Stimulated activated CD4-positive, alpha-beta T cell treated with anti-CD3 and anti-CD28 coated beads, Interleukin-15, amount 100 ng/mL, for 48 hours (primary cell): ENCODE data around the gene FERMT1.
"Not testable (repeated sequence)": the region's sequence is repeated elsewhere in the genome, so short reads cannot be mapped to it uniquely, and the experiment has no call there.

Source experiments
- DNase-seq, 2 donors: peaks; one replicate each; pipeline ENCODE4 v3.0.0-alpha.2; 2020; ENCODE audit warnings: low read depth in 2 of 2

The FERMT1 gene

GRCh38 chr20:6070829-6071695 lies 51.8 kb downstream of the FERMT1 start:
- DNase-seq: no peak

- no peak for DNase-seq
Measured at GRCh38 chr20:6069669-6070068, 53.2 kb downstream of the FERMT1 start.

GRCh38 chr20:6067763-6068318 lies 55.0 kb downstream of the FERMT1 start:
- DNase-seq: no peak

DNA sequence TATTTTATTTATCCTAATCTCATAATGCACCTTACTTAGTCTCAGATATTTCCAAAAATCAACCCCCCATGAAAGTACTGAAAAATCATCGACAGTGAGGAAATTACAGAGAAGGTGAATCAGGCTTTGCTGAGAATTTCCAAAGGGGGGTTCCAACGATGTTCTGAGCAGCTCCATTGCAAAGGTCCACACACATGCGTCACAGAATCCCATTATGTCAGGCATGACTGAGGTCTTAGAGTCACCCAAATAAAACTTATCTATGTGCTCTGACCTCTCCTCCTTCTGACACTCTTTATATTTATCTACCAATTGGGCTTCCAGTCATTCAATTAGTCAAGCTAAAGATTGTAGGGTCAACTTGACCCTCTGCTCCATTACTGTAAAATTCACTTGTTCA lies 56.2 kb downstream of the FERMT1 start:
- no peak for DNase-seq

- DNase-seq: no peak
Measured at GRCh38 chr20:6061544-6061943, 61.3 kb downstream of the FERMT1 start.

GRCh38 chr20:6060213-6060612 lies 62.6 kb downstream of the FERMT1 start:
- DNase-seq: no peak

DNA sequence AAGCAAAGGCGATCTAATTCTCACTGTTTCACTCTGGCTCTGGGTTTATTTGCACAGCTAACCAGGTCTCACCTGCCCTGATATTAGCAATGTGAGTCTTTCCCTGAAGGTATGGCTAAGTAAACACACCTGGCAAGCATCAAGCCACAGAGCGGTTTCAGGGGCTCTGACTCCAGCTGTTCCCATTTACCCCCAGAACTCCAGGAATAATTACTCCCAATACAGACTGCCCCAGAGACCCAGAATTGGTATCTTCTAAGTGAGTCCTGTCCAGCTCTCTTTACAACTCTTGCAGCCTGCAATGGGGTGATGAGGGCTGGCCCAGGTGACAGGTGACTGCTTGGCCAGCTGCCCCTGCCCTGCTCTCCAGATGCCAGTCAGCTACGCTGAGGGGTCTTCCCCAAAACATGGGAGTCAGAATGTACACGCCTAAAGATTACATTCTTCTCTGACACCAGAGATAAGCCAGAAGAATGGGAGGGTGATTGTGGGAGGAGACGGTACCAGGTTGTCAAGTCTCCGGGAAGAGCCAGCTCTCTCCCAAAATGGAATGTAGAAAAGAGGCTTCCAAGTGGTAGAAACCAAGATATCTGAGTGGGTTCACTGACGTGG lies 64.0 kb downstream of the FERMT1 start:
- no peak for DNase-seq

DNA sequence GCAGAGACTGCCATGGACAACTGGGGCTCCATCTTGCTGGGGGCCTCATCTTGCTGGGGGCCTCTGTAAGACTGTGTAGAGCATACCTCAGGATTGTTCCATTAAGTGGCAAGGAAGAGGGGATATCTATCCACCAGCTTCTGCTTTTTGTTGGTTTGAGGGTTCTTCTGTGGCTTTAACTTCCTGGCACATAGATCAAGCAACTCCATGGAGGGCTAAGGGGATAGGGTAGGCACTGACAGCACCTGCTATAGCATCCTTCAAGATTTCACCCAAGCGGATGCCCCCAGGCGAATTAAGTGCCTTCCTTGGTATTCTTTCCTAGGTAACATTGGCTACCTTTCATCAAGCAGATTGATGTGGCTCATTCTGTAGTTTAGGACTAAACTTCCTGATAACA lies 65.1 kb downstream of the FERMT1 start:
- no peak for DNase-seq

- no peak for DNase-seq
Measured at GRCh38 chr20:6057139-6057538, 65.7 kb downstream of the FERMT1 start.

DNA sequence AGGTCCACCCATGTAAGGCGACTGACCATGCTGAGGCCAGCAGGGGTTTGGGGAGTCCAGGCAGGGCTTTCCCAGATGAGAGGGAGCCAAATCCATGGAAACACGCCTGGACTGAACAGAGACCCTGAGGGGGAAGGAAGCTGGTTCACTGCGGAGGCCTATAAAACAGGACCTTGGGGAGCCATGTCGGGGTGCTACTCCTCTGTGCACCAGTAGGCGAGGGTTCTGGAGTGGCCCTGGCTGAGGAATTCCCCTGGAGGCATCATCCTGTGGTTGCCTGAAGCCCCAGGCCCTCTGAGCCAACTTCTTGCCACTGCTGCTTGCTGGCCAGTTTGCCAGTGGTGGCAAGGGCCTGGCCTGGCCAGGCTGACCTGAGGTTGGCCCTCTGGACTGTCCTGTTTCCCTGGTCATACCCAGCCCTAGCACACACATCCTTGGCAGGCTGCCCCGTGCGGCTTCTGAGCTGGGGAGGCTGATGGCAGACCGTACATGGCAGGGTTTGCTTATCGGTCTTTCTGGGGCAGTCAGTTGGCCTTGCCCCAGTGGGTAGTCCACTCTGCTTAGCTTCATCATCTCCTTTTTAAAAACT lies 66.8 kb downstream of the FERMT1 start:
- no peak for DNase-seq

DNA sequence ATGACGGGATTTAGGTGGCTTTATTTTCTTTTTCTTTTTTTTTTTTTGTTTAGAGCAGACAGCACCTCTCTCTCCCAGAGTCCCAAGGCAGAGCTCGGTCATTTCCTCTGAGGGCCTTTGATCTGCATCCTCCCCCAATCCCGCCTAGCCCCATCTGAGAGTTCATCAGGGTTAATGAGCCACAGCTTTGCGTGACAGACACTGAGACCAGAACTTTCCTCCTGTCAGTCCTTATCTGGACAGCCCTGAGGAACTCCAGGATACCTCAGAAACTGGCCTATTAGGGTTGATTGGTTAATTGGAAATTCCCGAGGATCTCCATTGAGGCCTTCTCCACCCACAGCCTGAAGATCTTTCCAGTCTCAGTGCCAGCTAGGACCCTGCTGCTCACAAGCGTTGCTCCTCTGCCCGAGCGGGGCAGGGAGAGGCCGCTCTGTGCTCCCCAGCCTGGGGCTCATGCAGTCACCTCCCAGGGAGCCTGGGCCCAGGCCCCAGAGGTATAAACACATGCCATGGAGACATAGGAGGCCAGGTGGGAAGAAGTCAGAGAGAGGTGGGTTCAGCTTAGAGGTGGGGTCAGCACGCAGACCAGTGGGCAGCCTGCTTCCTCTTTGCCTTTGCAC lies 67.6 kb downstream of the FERMT1 start:
- no peak for DNase-seq

GRCh38 chr20:6054689-6055051 lies 68.2 kb downstream of the FERMT1 start:
- DNase-seq: not testable (repeated sequence)

DNA sequence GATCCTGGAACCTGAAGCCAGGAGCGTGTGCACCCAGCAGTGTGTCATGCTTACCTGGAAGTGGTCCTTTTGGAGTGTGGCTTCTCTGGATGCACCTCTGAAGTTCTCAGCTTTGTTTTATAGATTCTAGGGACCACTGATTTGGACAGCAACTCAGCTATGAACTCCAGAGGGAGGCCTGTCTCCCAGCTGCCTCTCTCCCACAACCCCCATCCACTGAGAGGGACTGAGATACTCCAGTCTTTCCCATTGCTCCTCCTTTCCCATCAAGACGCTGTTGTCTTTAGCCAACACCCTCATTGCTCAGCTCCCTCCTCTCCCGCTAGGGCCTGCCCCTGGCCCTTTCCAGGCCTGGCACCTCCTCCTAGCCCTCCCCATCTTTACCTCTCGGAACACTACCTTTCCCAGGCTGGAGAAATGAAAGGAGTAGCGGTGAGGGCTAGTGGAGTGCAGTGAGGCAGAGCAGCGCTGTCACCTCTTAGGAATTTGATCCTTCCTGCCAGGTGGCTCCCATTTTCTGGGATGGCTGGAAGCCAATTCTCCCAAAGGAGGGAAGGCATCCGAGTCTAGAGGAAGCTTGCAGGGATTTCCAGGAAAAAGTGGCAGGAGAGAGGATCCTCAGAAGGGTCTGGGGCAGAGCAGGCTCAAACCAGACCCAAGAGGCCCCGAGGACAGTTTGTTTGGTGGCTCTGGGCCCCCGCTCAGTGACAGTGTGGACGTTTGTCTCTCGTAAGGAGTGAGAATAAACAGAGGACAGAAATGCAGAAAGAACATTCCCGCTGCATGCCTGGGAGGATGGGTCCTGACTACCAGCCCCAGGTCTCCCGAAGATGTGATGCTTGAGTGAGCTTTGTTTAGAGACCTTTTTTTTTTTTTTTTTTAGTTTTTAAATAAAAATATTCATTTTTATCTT lies 68.8 kb downstream of the FERMT1 start, which contains the start of gene LRRN4:
Gene LRRN4 (minus strand): TSS at position 285 of the 913 bp plus-strand sequence. CDS start 1,261 bp downstream, outside the sequence.
- DNase-seq: no peak

DNA sequence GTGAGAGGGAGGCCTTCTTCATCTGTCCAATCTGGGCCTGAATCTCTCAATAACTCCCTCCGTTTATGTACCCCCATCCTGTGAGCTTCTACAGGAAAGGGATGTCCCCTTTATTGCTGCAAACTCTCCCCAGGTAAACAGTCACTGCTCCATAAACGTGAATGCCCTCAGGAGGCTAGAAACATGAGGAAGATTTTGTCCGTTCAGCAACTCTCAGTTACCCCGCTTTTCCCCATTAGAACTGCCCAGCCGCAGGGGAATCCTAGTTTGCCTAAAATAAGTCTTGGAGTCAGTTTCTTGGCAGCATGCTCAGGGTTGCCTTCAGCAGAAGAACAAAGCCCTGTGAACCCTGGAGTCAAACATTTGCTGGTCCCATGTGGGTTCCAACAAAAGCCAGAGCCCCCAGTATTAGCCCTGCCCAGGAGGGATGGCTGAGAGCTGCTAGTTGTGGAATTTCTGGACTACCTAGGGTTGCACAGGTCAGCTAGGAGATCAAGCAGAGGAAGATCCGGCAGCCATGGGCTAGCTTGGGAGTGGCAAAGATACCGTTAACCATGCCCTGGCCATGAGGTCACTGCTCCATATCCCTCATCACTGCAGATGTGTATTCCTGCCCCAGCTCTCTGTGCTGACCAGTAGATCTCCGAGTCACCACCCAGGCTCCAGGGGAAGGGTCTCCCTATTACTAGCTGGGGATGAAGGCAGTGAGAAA lies 69.6 kb downstream of the FERMT1 start:
- DNase-seq: no peak

GRCh38 chr20:6051505-6051904 lies 71.3 kb downstream of the FERMT1 start:
- DNase-seq: no peak

GRCh38 chr20:6048391-6048790 lies 74.4 kb downstream of the FERMT1 start:
- DNase-seq: no peak

DNA sequence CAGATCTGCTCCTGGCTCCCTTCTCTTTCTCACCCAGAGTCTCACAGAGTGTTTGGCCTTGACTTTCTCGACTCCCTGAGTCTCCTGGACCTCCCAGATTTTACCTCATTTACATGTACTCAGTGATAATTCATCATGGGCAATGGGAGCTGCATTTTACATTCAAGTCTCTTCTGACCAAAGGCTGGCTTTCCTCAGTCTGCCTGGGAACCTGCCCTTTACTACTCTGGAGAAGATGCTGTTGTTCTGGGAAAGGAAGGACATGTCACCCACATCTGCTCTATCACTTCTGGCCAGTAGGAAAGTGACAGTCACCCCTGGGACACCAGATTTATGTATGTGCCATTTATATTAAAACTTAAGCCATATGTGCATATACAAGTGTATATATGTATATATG lies 76.4 kb downstream of the FERMT1 start:
- DNase-seq: no peak

DNA sequence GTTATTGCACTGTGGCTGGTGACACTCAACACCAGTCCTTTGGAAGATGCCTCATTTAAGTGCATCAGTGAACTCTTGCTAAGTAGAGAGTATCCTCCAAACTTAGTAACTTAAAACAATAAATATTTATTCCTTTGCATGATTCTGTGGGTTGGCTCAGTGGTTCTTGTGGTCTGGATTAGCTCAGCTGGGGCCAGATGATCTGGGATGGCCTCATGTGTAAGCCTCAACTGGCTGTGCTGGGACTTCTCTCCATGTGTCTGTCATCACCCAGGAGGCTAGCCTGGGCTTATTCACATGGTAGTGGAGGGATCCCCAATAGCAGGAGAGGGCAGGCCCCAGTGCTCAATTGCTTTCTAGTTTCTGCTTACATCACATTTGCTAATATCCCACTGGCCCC lies 77.3 kb downstream of the FERMT1 start:
- DNase-seq: no peak

GRCh38 chr20:6044115-6044514 lies 78.7 kb downstream of the FERMT1 start:
- DNase-seq: no peak

DNA sequence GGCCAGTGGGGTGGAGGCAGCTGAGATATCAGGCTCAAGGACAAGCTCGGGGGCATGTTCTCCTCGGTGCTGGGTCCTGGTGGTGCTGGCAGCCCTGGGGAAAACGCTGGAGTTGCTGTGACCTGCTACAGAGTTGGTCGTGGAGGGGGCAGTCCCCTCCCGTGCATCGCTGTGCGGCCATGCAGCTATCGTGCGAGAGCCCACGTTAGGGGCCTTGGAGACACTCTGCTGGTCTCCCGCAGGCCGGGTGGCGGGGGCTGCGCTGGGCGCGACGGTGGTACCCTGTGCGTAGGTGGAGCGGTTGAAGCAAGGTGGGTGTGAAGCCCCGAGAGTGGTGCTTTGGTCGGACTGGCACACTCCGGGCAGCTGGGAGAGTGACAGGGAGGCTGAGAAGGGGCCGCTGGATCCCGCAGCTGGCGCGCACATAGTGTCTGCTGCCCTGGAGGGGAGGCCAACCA lies 81.0 kb downstream of the FERMT1 start:
- no peak for DNase-seq
